H1 (cell line): ENCODE results near the gene CHTF8. TPM values are rescaled to one million over a fixed set of nuclear protein-coding genes. Genes with fewer than 3 reads are reported as not detected.
"Not testable (repeated sequence)": the region's sequence is repeated elsewhere in the genome, so short reads cannot be mapped to it uniquely, and the experiment has no call there.

Experiments
- CTCF ChIA-PET: fragments of 300-600 bp; sonication (Branson Sonifier 250); formaldehyde crosslinking; loops from one replicate; lab custom pipeline; 2021; ENCODE audit not compliant: partially characterized antibody; lab: Charles Lee
- POLR2A ChIA-PET: fragments of 300-600 bp; sonication (Branson Sonifier 250); formaldehyde crosslinking; loops from one replicate; lab custom pipeline; 2021; ENCODE audit warnings: inconsistent platforms; ENCODE audit not compliant: partially characterized antibody; lab: Charles Lee
- DNase-seq, 2 experiments: peaks; one replicate each; pipeline versions ENCODE4 v3.0.0 to v3.0.0-alpha.2; 2010 to 2022; ENCODE audit warnings: low spot score in 2 of 2, low read depth in 1 of 2, mixed read lengths in 1 of 2
- FAIRE-seq: peaks from 2 replicates; lab custom pipeline; 2011; peaks lifted over from hg19 to GRCh38; lab: Jason Lieb, UNC
- H2AFZ ChIP-seq: 2 replicates; pipeline ENCODE4 v1.8.1; 2012; ENCODE audit warnings: low read length, inconsistent platforms
- H2AK5ac ChIP-seq: 2 replicates; pipeline ENCODE4 v1.6.1; 2013; ENCODE audit warnings: low read depth, low read length
- H2BK120ac ChIP-seq: replicated peaks from 2 replicates; pipeline ENCODE3; 2013; ENCODE audit warnings: low read depth, low read length, inconsistent platforms
- H2BK12ac ChIP-seq: 2 replicates; pipeline ENCODE4 v1.6.1; 2013; ENCODE audit warnings: low read depth, low read length
- H2BK15ac ChIP-seq: 2 replicates; pipeline ENCODE4 v1.6.1; 2013; ENCODE audit warnings: low read length
- H2BK20ac ChIP-seq: 2 replicates; pipeline ENCODE4 v1.6.1; 2013; ENCODE audit warnings: low read length
- H2BK5ac ChIP-seq: 2 replicates; pipeline ENCODE4 v1.6.1; 2013; ENCODE audit warnings: low read depth, low read length
- H3K14ac ChIP-seq: 2 replicates; pipeline ENCODE4 v1.6.1; 2013; ENCODE audit warnings: inconsistent platforms; ENCODE audit not compliant: insufficient read length
- H3K18ac ChIP-seq: 2 replicates; pipeline ENCODE4 v1.6.1; 2013; ENCODE audit warnings: low read length; ENCODE audit errors: extremely low read depth
- H3K23ac ChIP-seq: 2 replicates; pipeline ENCODE4 v1.6.1; 2013; ENCODE audit warnings: inconsistent platforms; ENCODE audit not compliant: insufficient read length
- H3K23me2 ChIP-seq: 2 replicates; pipeline ENCODE4 v1.6.1; 2013; ENCODE audit warnings: low read depth, low read length
- H3K27ac ChIP-seq: 2 replicates; pipeline ENCODE4 v1.6.1; 2011; ENCODE audit warnings: low read depth, low read length, inconsistent platforms
- H3K27me3 ChIP-seq, 4 experiments: replicated peaks in 1 of 4; 1 replicate in 1 of 4; 2 replicates in 3 of 4; pipeline versions ENCODE4 v1.6.1 to v1.8.1; 2011 to 2013; ENCODE audit warnings: low read length in 3 of 4, mild to moderate bottlenecking in 3 of 4, inconsistent platforms in 2 of 4, mixed read lengths in 2 of 4, moderate library complexity in 1 of 4; ENCODE audit not compliant: control insufficient read depth in 3 of 4, insufficient read depth in 3 of 4; ENCODE audit errors: extremely low read depth in 1 of 4
- H3K36me3 ChIP-seq, 4 experiments: 2 replicates each; pipeline versions ENCODE4 v1.6.1 to v1.8.1; 2011 to 2013; ENCODE audit warnings: mild to moderate bottlenecking in 4 of 4, low read length in 3 of 4, moderate library complexity in 2 of 4, control low read depth in 1 of 4, inconsistent platforms in 1 of 4; ENCODE audit not compliant: insufficient read depth in 4 of 4, control insufficient read depth in 2 of 4
- H3K4ac ChIP-seq: replicated peaks from 2 replicates; pipeline ENCODE3; 2013; ENCODE audit warnings: low read length, low read depth, mixed read lengths, inconsistent platforms; ENCODE audit not compliant: insufficient read length
- H3K4me1 ChIP-seq, 4 experiments: replicated peaks in 1 of 4; 1 replicate in 1 of 4; 2 replicates in 3 of 4; pipeline versions ENCODE4 v1.6.1 to v1.8.1; 2011 to 2013; ENCODE audit warnings: low read length in 3 of 4, inconsistent platforms in 2 of 4, mixed read lengths in 1 of 4; ENCODE audit not compliant: insufficient read depth in 4 of 4, control insufficient read depth in 3 of 4
- H3K4me2 ChIP-seq, 2 experiments: 2 replicates each; pipeline versions ENCODE4 v1.6.1 to v1.8.1; 2011 to 2013; ENCODE audit warnings: low read depth in 2 of 2, low read length in 2 of 2, control low read depth in 1 of 2, inconsistent platforms in 1 of 2, mild to moderate bottlenecking in 1 of 2; ENCODE audit not compliant: insufficient read depth in 1 of 2
- H3K4me3 ChIP-seq, 4 experiments: fragments of 200-600, 300-600 bp in 1 of 4; sonication (generic), shearing (Covaris generic), sonication (Bioruptor Twin) in 1 of 4; 2 replicates each; pipeline versions ENCODE4 v1.5.1 to v1.8.1; 2011 to 2016; ENCODE audit warnings: low read length in 4 of 4, low read depth in 3 of 4, control low read depth in 2 of 4, inconsistent platforms in 2 of 4, mild to moderate bottlenecking in 2 of 4, mixed read lengths in 1 of 4, moderate library complexity in 1 of 4; ENCODE audit not compliant: insufficient read depth in 2 of 4; ENCODE audit errors: extremely low read depth in 1 of 4
- H3K56ac ChIP-seq: replicated peaks from 2 replicates; pipeline ENCODE3; 2013; ENCODE audit warnings: low read depth, mild to moderate bottlenecking, mixed read lengths, low read length, inconsistent platforms; ENCODE audit not compliant: insufficient read length
- H3K79me1 ChIP-seq: 2 replicates; pipeline ENCODE4 v1.6.1; 2013; ENCODE audit warnings: low read depth, low read length, control low read depth
- H3K79me2 ChIP-seq, 2 experiments: 2 replicates each; pipeline versions ENCODE4 v1.6.1 to v1.8.1; 2012 to 2013; ENCODE audit warnings: low read length in 2 of 2, mild to moderate bottlenecking in 2 of 2, inconsistent platforms in 1 of 2; ENCODE audit not compliant: insufficient read depth in 2 of 2, control insufficient read depth in 1 of 2
- H3K9ac ChIP-seq, 4 experiments: replicated peaks in 1 of 4; 1 replicate in 1 of 4; 2 replicates in 3 of 4; pipeline versions ENCODE4 v1.6.1 to v1.8.1; 2011 to 2013; ENCODE audit warnings: low read depth in 3 of 4, low read length in 3 of 4, control low read depth in 2 of 4, mild to moderate bottlenecking in 2 of 4, moderate library complexity in 2 of 4, inconsistent platforms in 1 of 4; ENCODE audit errors: extremely low read depth in 1 of 4
- H3K9me3 ChIP-seq, 2 experiments: 2 replicates each; pipeline versions ENCODE4 v1.6.1 to v1.8.1; 2012 to 2013; ENCODE audit warnings: mild to moderate bottlenecking in 2 of 2, moderate library complexity in 2 of 2, control low read depth in 1 of 2, inconsistent platforms in 1 of 2, low read depth in 1 of 2, low read length in 1 of 2, mixed read lengths in 1 of 2; ENCODE audit not compliant: insufficient read depth in 2 of 2
- H4K20me1 ChIP-seq, 2 experiments: replicated peaks in 1 of 2; 2 replicates each; pipeline versions ENCODE3 to v1.8.1; 2011 to 2013; ENCODE audit warnings: inconsistent platforms in 2 of 2, low read length in 2 of 2, mild to moderate bottlenecking in 1 of 2; ENCODE audit not compliant: insufficient read depth in 2 of 2, control insufficient read depth in 1 of 2
- H4K5ac ChIP-seq: 2 replicates; pipeline ENCODE4 v1.6.1; 2013; ENCODE audit warnings: low read length, low read depth, mixed read lengths, inconsistent platforms; ENCODE audit not compliant: insufficient read length
- H4K8ac ChIP-seq: 2 replicates; pipeline ENCODE4 v1.8.0; 2013; ENCODE audit warnings: mild to moderate bottlenecking, moderate library complexity, low read length, inconsistent platforms; ENCODE audit not compliant: insufficient read depth; ENCODE audit errors: extremely low read depth
- H4K91ac ChIP-seq: replicated peaks from 2 replicates; pipeline ENCODE3; 2013; ENCODE audit warnings: low read length, mixed read lengths, inconsistent platforms; ENCODE audit not compliant: insufficient read length
- WGBS, 2 experiments: shearing (Covaris generic) in 1 of 2; methylation state at CpG; one replicate each; pipeline versions ENCODE4 v1.1.6 to v1.1.7; 2013 to 2015; ENCODE audit warnings: low lambda C conversion rate in 2 of 2, mixed read lengths in 2 of 2, inconsistent platforms in 1 of 2, low coverage in 1 of 2, missing lambda C conversion rate in 1 of 2; ENCODE audit not compliant: insufficient replicate concordance in 2 of 2, insufficient coverage in 1 of 2, insufficient read length in 1 of 2; ENCODE audit errors: extremely low coverage in 1 of 2, missing lambda C conversion rate in 1 of 2; 5-methylcytosine and 5-hydroxymethylcytosine counted together
- polyA plus RNA-seq, 7 experiments: library from polyadenylated mRNA; depleted of rRNA in 3 of 7; stranded (reverse) in 5 of 7; unstranded in 2 of 7; fragments of >200 nt in 5 of 7; fragments of 200-250 nt in 2 of 7; gene quantifications; 1 replicate in 5 of 7; 2 replicates in 1 of 7; 4 replicates in 1 of 7; pipeline versions ENCODE4 v1.2.1 to v1.2.3, GENCODE V29; 2011 to 2013; ENCODE audit warnings: missing spikeins in 2 of 7, mixed read lengths in 2 of 7
- total RNA-seq: library from RNA; stranded (reverse); fragmentation: NEBNext Ultra II Directional; extraction: Animal tissue kit (Norgen Biotek cat#: 25700); gene quantifications from 2 replicates; pipeline ENCODE4 v1.2.1, GENCODE V29; 2021

CHTF8 gene
- total and polyA plus RNA-seq, 2 of the 8 experiments (the other 6 are each of a cell fraction or from before 2014, with no cell fraction given): 114 to 138 TPM

GRCh38 chr16:69139464-69139863, 7.1 kb upstream of the CHTF8 start:
- not testable (repeated sequence) for H4K5ac ChIP-seq, H3K79me1 ChIP-seq, H3K23me2 ChIP-seq, H2BK120ac ChIP-seq, H3K4me2 ChIP-seq, H4K20me1 ChIP-seq, H2BK20ac ChIP-seq, H3K4ac ChIP-seq, H3K14ac ChIP-seq, H2BK15ac ChIP-seq, H3K56ac ChIP-seq, H3K23ac ChIP-seq, H2BK12ac ChIP-seq, H3K9ac ChIP-seq, H3K18ac ChIP-seq, H3K27me3 ChIP-seq, H2AFZ ChIP-seq, DNase-seq, H2AK5ac ChIP-seq, H3K27ac ChIP-seq, H3K4me1 ChIP-seq, H4K8ac ChIP-seq, H3K9me3 ChIP-seq, H3K4me3 ChIP-seq, H4K91ac ChIP-seq, H2BK5ac ChIP-seq, FAIRE-seq
- POLR2A ChIA-PET: interaction anchor here (0.7 kb wide), 1 partner anchor 10 kb away, joined by 3 read pairs; no protein-coding TSS in a partner anchor
- Histone ChIP-seq H3K36me3 (peaks cover 29 to 78% (median 64%) of the 10 kb centered on the region in 4 experiments), H3K79me2 (peaks cover 6 to 40% of the 10 kb centered on the region in 2 experiments; a peak in 3 of 4 replicates)
- WGBS, 2 experiments: 96% methylated on average over 7 of the region's 7 CpGs; no CpG with 5 or more reads in 1 of the 2 experiments
- CTCF ChIA-PET: interaction anchor here (0.8 to 1.8 kb wide), 3 partner anchors 11 to 238 kb away, joined by 4 to 6 read pairs (median 5); no protein-coding TSS in a partner anchor
